Caco-2 (cell line): ENCODE measurements around the gene ASTN2. TPM values are rescaled to one million over a fixed set of nuclear protein-coding genes. Genes with fewer than 3 reads are reported as not detected.

Experiments
- BruUV-seq: library from RNA; stranded (reverse); fragments of 400-500 nt; replicated peaks from 2 replicates; lab custom pipeline; 2021; lab: Mats Ljungman, UMichigan
- CTCF ChIA-PET: fragments of 300-600 bp; sonication (Branson Sonifier 250); formaldehyde crosslinking; loops from one replicate; lab custom pipeline; 2022; ENCODE audit warnings: antibody characterized with exemption; lab: Charles Lee
- POLR2A ChIA-PET: fragments of 300-600 bp; sonication (Branson Sonifier 250); formaldehyde crosslinking; loops from one replicate; lab custom pipeline; 2022; ENCODE audit warnings: antibody characterized with exemption; lab: Charles Lee
- DNase-seq, 2 experiments: peaks; one replicate each; pipeline versions ENCODE4 v3.0.0 to v3.0.0-alpha.2; 2020 to 2022
- H3K27me3 ChIP-seq: replicated peaks from 2 replicates; pipeline ENCODE4 v1.6.0; 2011; ENCODE audit warnings: low read length; ENCODE audit not compliant: control insufficient read depth, insufficient read depth
- H3K36me3 ChIP-seq: 2 replicates; pipeline ENCODE4 v1.5.1; 2011; ENCODE audit warnings: low read length; ENCODE audit not compliant: control insufficient read depth, insufficient read depth
- H3K4me1 ChIP-seq: fragments of 250-450 bp; sonication (Bioruptor Pico); 2 replicates; pipeline ENCODE4 v1.5.1; 2020; ENCODE audit warnings: mild to moderate bottlenecking
- H3K4me3 ChIP-seq: 2 replicates; pipeline ENCODE4 v1.5.1; 2011; ENCODE audit warnings: low read depth, mild to moderate bottlenecking, control low read depth, low read length
- H3K9me3 ChIP-seq: fragments of 250-450 bp; sonication (Bioruptor Pico); 2 replicates; pipeline ENCODE4 v1.5.1; 2020; ENCODE audit warnings: mild to moderate bottlenecking, moderate library complexity
- H3K27ac Mint-ChIP-seq: one replicate; pipeline ENCODE4 v1.8.0; 2022; ENCODE audit warnings: mixed read lengths; ENCODE audit not compliant: unreplicated experiment
- H3K27me3 Mint-ChIP-seq: one replicate; pipeline ENCODE4 v1.8.0; 2022; ENCODE audit warnings: mixed read lengths; ENCODE audit not compliant: insufficient read depth, unreplicated experiment
- H3K36me3 Mint-ChIP-seq: one replicate; pipeline ENCODE4 v1.8.0; 2022; ENCODE audit warnings: mild to moderate bottlenecking, mixed read lengths; ENCODE audit not compliant: insufficient read depth, unreplicated experiment
- H3K4me1 Mint-ChIP-seq: one replicate; pipeline ENCODE4 v1.8.0; 2022; ENCODE audit warnings: low read depth, mixed read lengths; ENCODE audit not compliant: unreplicated experiment
- H3K4me3 Mint-ChIP-seq: one replicate; pipeline ENCODE4 v1.8.0; 2022; ENCODE audit warnings: mild to moderate bottlenecking, moderate library complexity, mixed read lengths; ENCODE audit not compliant: unreplicated experiment
- H3K9me3 Mint-ChIP-seq: one replicate; pipeline ENCODE4 v1.8.0; 2022; ENCODE audit warnings: mixed read lengths; ENCODE audit not compliant: unreplicated experiment
- intact Hi-C: fragments of 100-400 bp; cut with micrococcal nuclease; formaldehyde crosslinking; loops from one replicate; pipeline ENCODE4 v1.10.0; 2022; ENCODE audit not compliant: unreplicated experiment
- total RNA-seq: library from RNA; stranded (reverse); gene quantifications from 2 replicates; pipeline ENCODE4 v1.2.3, GENCODE V29; 2022
- TF ChIP-seq, protein P1 (sequence below), 2 experiments: fragments of 200-600 bp in 1 of 2; IDR thresholded peaks; 1 replicate in 1 of 2; 2 replicates in 1 of 2; pipeline versions ENCODE4 v1.5.1 to v1.8.0; 2011 to 2022; ENCODE audit warnings: antibody characterized with exemption in 1 of 2, control low read depth in 1 of 2, inconsistent platforms in 1 of 2, low read depth in 1 of 2, low read length in 1 of 2, mild to moderate bottlenecking in 1 of 2, moderate library complexity in 1 of 2; ENCODE audit not compliant: insufficient read depth in 1 of 2, severe bottlenecking in 1 of 2, unreplicated experiment in 1 of 2

ASTN2 gene
- total RNA-seq, 1 experiment from 2014 or later = 12.7 TPM

GRCh38 chr9:116791326-116791725 lies 623.5 kb downstream of the ASTN2 start:
- Histone ChIP-seq H3K27me3 (no peaks in the 10 kb centered on the region), H3K4me1 (no peaks in the 10 kb centered on the region), H3K9me3 (no peaks in the 10 kb centered on the region), H3K4me3 (no peak overlapping the region), H3K36me3 (no peaks in the 10 kb centered on the region)
- Mint-ChIP-seq H3K4me3 (no peak overlapping the region), H3K27ac (no peak overlapping the region), H3K4me1 (no peaks in the 10 kb centered on the region), H3K27me3 (peaks cover 5% of the 10 kb centered on the region), H3K36me3 (no peaks in the 10 kb centered on the region), H3K9me3 (no peaks in the 10 kb centered on the region)
- intact Hi-C loops = no loop called here
- ChIA-PET POLR2A (no interaction called here), CTCF (no interaction called here)
- BruUV-seq = no TSS peak
- DNase-seq = no peak
- TF ChIP-seq, protein P1, sequence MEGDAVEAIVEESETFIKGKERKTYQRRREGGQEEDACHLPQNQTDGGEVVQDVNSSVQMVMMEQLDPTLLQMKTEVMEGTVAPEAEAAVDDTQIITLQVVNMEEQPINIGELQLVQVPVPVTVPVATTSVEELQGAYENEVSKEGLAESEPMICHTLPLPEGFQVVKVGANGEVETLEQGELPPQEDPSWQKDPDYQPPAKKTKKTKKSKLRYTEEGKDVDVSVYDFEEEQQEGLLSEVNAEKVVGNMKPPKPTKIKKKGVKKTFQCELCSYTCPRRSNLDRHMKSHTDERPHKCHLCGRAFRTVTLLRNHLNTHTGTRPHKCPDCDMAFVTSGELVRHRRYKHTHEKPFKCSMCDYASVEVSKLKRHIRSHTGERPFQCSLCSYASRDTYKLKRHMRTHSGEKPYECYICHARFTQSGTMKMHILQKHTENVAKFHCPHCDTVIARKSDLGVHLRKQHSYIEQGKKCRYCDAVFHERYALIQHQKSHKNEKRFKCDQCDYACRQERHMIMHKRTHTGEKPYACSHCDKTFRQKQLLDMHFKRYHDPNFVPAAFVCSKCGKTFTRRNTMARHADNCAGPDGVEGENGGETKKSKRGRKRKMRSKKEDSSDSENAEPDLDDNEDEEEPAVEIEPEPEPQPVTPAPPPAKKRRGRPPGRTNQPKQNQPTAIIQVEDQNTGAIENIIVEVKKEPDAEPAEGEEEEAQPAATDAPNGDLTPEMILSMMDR (IDR thresholded peaks at IDR 0.05; ENCODE audit: insufficient read depth in 1 of 2, low read depth in 1 of 2, low read length in 1 of 2, severe bottlenecking in 1 of 2, unreplicated experiment in 1 of 2) = no peak

DNA sequence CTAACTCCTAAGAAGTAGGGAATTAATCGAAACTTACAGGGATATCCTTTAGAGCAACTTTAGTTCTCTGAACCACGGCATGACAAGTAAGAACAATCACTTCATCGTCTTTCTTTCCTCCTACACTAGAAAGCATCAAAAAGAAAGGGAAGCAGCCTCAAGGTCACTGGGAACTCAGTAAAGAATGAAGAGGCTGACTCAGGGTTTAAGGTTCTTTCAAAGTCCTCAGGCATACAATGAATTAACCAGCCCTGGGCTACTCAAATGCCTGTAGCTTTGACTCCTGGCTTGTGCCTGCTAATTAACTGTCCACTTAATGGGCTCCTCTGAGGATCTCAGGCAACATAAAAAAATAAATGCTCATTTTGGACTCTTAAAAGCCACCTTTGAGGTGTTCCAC lies 625.8 kb downstream of the ASTN2 start:
- Mint-ChIP-seq H3K4me3 (no peak overlapping the region), H3K4me1 (no peaks in the 10 kb centered on the region), H3K36me3 (no peaks in the 10 kb centered on the region), H3K9me3 (no peaks in the 10 kb centered on the region), H3K27me3 (peaks cover 18% of the 10 kb centered on the region), H3K27ac (no peak overlapping the region)
- no TSS peak for BruUV-seq
- ChIA-PET CTCF (no interaction called here), POLR2A (no interaction called here)
- H3K4me3 ChIP-seq = no peak overlapping the region
- intact Hi-C loops = no loop called here
- no peaks in the 10 kb centered on the region for H3K9me3 ChIP-seq
- no peaks in the 10 kb centered on the region for H3K36me3 ChIP-seq
- no peaks in the 10 kb centered on the region for H3K27me3 ChIP-seq
- TF ChIP-seq, protein P1 (IDR thresholded peaks at IDR 0.05; ENCODE audit: insufficient read depth in 1 of 2, low read depth in 1 of 2, low read length in 1 of 2, severe bottlenecking in 1 of 2, unreplicated experiment in 1 of 2) = no peak
- H3K4me1 ChIP-seq = no peaks in the 10 kb centered on the region
- DNase-seq = no peak

GRCh38 chr9:116786737-116787136 lies 628.1 kb downstream of the ASTN2 start:
- no peaks in the 10 kb centered on the region for H3K36me3 Mint-ChIP-seq
- peaks cover 22% of the 10 kb centered on the region for H3K27me3 Mint-ChIP-seq
- no peak overlapping the region for H3K4me3 Mint-ChIP-seq
- TF ChIP-seq, protein P1 (IDR thresholded peaks at IDR 0.05; ENCODE audit: insufficient read depth in 1 of 2, low read depth in 1 of 2, low read length in 1 of 2, severe bottlenecking in 1 of 2, unreplicated experiment in 1 of 2) = no peak
- no peaks in the 10 kb centered on the region for H3K9me3 ChIP-seq
- H3K27me3 ChIP-seq = no peaks in the 10 kb centered on the region
- no peak overlapping the region for H3K27ac Mint-ChIP-seq
- intact Hi-C loops = no loop called here
- H3K4me1 Mint-ChIP-seq = no peaks in the 10 kb centered on the region
- H3K4me1 ChIP-seq = no peaks in the 10 kb centered on the region
- no peaks in the 10 kb centered on the region for H3K9me3 Mint-ChIP-seq
- CTCF ChIA-PET = no interaction called here
- H3K4me3 ChIP-seq = no peak overlapping the region
- H3K36me3 ChIP-seq = no peaks in the 10 kb centered on the region
- no peak for DNase-seq
- no TSS peak for BruUV-seq
- POLR2A ChIA-PET = no interaction called here
